GM12874 (cell line): ENCODE results near the gene CPTP.

Source experiments
- TF ChIP-seq, protein P1 (sequence below): IDR thresholded peaks from 2 replicates; pipeline ENCODE4 v1.5.1; 2011; ENCODE audit warnings: low read depth, mild to moderate bottlenecking, control low read depth, low read length, moderate library complexity; ENCODE audit not compliant: insufficient read depth

CPTP gene

GRCh38 chr1:1299686-1300351 lies 24.8 kb upstream of the CPTP start:
- TF ChIP-seq, protein P1, sequence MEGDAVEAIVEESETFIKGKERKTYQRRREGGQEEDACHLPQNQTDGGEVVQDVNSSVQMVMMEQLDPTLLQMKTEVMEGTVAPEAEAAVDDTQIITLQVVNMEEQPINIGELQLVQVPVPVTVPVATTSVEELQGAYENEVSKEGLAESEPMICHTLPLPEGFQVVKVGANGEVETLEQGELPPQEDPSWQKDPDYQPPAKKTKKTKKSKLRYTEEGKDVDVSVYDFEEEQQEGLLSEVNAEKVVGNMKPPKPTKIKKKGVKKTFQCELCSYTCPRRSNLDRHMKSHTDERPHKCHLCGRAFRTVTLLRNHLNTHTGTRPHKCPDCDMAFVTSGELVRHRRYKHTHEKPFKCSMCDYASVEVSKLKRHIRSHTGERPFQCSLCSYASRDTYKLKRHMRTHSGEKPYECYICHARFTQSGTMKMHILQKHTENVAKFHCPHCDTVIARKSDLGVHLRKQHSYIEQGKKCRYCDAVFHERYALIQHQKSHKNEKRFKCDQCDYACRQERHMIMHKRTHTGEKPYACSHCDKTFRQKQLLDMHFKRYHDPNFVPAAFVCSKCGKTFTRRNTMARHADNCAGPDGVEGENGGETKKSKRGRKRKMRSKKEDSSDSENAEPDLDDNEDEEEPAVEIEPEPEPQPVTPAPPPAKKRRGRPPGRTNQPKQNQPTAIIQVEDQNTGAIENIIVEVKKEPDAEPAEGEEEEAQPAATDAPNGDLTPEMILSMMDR, result peak; percentile 69

GRCh38 chr1:1300352-1300739 lies 24.3 kb upstream of the CPTP start:
- TF ChIP-seq, protein P1, result no peak

DNA sequence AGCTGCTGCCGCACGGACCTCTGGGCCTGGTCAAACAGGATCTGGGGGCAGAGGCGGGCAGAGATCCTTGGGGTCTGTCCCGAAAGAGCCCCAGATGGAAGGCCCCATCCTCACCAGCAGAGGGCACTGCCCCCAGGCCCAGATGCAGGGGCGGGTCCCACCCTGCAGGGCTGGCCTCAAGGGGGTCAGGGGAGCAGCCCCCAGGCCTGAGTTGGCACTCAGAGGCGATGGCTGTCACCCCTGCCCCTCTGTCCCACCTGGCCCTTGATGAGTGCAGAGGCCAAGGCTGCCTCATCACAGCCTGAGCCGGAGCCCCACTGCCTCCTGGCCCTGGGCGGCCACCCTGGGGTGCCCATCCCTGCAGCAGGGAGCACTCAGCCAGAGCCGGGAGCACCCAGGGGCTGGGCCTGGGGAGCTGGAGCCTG lies 22.6 kb upstream of the CPTP start:
- TF ChIP-seq, protein P1, result peak; percentile 77

DNA sequence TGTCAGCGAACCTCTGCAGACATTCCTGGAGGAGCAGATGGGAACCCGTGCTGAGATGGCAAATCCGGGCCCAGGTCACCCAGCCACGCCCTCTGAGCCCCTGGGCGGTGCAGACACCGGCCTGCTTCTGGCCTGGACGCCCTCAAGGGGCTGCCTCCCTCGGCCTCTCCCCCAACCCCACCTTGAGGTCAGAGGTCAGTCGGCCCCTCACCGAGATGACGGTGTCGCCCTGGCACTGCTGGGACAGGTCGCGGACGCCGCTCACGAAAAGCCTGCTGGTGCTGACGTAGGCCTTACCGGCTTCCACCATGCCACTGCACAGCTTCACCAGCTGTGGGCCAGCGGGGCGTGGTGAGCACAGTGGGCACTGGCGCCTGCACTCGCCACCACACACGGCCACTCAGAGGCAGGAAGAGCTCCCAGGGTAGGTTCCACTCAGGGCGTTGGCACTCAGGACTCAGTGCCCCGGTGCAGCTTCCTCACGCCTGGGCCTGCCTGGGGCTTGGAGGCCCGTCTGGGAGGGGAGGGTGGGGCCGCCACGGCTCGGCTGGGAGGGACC lies 21.6 kb upstream of the CPTP start:
- TF ChIP-seq, protein P1, result no peak

- TF ChIP-seq, protein P1, result no peak
Measured at GRCh38 chr1:1303736-1304135, 20.9 kb upstream of the CPTP start.

- TF ChIP-seq, protein P1, result no peak
Measured at GRCh38 chr1:1304331-1305299, 20.0 kb upstream of the CPTP start.
